SK-N-MC (cell line): Measurements from ENCODE around the gene DPP10.

Source experiments
- EZH2 ChIP-seq: fragments of 200-600 bp; sonication (generic); IDR thresholded peaks from one replicate; pipeline ENCODE4 v1.6.1; 2017; ENCODE audit warnings: antibody characterized with exemption
- FOXP2 ChIP-seq: optimal IDR thresholded peaks from 2 replicates; pipeline ENCODE3; 2011; ENCODE audit warnings: mild to moderate bottlenecking, moderate library complexity; ENCODE audit not compliant: insufficient read depth; ENCODE audit errors: extremely low read length, control extremely low read depth
- POLR2AphosphoS5 ChIP-seq: IDR thresholded peaks from 2 replicates; pipeline ENCODE4 v1.6.1; 2012; ENCODE audit warnings: mild to moderate bottlenecking, low read depth, low read length, borderline replicate concordance

- TF ChIP-seq EZH2 (no peak), POLR2AphosphoS5 (no peak), FOXP2 (no peak)
These were observed 1001.2 kb downstream of the DPP10 start for GRCh38 chr2:115443539-115444185.
